Midbrain (tissue), 1 donor: Measurements from ENCODE around the gene OSBPL8.

Experiments
- DNase-seq: peaks from one replicate; lab custom pipeline; 2025; lab: John Stamatoyannopoulos, UW

The OSBPL8 gene

DNA sequence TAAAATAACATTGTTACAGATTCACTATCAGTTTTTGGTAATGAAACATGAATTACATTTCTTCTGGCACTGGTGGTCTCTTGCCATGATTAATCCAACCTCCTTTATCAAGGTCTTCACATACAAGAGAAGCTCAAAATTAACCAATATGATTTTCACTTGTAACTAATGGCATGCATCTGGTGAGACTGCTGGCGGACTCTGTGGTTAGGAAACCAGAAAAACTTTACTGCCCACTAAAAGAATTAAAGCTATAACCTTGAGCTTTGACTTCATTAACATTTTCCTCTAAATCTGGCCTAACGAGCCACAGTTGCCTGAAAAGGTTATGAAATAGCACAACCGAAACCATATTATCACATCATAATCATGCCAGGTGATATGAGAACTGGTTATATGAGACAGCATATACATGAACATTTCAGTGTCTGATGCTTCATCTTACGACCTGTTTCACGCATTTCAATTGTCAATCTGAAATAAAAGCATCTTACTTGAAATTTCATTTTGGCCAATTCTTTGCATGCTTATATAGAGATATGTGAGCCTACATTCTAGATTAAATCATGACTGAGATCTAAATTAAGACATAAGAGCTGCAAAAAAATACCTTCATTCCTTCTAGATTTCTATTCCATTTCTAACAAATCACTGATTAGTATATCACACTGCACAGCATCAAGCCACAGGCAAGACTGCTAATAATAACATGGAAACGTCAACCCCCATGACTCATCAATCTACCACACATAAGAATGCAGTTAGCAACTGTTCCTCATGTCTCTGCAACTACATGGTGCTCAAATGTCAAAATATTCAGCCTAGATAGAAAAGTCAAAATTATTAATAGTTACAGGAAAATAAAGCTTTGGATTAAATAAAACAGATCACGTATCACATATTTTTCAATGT lies 89.3 kb downstream of the OSBPL8 start:
- no peak for DNase-seq

- no peak for DNase-seq
Observed at GRCh38 chr12:76464631-76465166, 94.9 kb downstream of the OSBPL8 start.

- no peak for DNase-seq
Observed at GRCh38 chr12:76462668-76463224, 96.8 kb downstream of the OSBPL8 start.

DNA sequence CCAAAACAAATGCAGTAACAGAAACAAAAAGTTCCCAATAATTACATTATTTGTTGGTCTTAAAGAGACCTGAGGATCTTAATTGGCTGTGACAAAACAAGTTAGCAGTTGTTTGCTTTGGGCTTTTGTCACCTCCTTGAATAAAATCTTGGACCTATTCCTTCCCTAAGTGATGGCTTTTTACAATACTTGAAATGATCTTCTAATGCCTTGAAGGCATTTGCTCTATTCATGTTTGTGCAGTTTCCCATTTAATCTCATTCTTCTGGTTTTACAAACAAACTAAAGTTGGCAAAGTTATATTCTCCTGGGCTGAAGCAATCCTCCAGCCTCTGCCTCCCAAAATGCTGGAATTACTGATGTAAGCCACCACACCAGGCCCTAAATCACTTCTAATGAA lies 98.8 kb downstream of the OSBPL8 start:
- DNase-seq = no peak

DNA sequence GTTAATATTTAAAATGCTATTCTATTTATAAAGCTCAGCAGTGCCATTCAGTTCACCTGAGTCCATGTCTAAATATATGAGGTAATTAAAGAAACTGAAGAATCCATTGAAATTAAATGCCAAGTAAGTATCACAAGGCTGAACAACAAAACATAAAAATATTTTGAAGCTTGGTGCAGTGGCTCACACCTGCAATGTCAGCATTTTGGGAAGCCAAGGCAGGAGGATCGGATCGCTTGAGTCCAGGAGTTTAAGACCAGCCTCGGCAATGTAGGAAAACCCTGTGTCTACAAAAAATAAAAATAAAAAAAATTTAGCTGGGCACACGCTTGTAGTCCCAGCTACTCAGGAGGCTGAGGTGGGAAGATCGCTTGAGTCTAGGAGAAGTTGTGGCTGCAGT lies 101.8 kb downstream of the OSBPL8 start:
- no peak for DNase-seq

DNA sequence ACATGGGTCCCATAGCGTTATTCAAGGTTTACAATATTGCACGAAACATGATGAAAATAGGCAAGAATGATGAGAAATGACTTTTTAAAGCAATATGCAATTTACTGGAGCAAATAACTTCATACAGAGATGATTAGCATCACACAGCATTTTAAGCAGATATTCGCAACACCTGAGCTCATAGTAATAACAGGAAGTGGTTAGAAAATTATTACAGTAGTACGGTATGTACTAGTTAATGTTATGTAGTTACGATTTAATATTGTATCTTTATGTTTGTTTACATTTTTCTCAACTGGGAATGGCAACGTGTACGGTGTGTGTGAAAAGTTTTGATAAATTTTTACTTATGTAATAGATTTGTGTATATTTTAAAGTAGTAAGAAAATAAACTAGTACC lies 102.6 kb downstream of the OSBPL8 start:
- no peak for DNase-seq

DNA sequence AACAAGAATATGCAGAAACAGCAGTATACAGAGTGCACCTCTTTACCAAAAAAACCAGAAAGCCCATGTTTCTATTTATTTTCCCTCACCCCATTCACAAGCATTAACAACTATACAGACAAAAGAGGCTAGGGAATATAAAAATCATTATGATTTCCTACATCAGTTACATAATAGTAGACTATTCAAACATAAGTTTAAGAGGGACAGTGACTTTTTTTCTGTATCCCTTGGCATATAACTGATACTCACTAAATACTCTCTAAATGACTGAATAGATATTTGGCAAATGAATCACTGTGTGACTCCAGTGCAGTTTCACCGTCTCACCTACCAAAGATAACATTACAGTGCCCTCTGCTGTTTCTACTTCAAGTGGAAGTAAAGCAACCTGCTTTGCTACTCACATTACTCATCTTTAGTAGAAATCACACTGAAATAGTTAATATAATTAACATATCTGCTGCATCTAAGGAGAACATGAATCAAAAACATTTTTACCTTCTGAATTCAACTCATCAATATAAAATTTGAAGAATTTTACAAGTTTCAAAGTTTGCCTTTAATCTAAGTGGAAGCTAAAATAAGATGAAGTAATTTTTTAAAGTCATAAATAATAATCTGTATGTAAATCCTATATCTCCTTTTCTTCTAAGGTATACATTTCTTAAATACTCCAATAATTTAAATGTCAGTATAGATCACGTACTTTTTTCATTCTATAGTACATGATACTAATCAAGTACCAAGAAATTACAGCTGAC lies 103.8 kb downstream of the OSBPL8 start:
- DNase-seq = peak; percentile 43

DNA sequence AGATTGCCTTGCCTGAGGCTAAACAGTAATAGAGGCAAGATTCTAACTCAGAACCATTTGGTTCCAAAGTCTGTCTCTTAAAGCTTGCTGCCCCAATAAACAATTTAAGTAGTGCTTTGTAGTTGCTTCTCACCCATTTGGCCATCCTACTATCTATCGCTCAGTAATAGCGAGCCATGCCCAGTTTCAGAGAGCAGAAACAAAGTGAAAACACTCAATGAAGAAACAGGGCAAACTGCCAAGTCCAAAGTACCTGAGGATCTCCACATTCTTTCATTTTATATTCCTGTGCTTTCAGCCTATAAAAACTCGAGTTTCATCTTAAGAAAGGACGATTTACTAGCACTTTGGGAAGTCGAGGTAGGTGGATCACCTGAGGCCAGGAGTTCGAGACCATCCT lies 108.0 kb downstream of the OSBPL8 start:
- DNase-seq = no peak

- DNase-seq = no peak
Observed at GRCh38 chr12:76450690-76451089, 108.9 kb downstream of the OSBPL8 start.

DNA sequence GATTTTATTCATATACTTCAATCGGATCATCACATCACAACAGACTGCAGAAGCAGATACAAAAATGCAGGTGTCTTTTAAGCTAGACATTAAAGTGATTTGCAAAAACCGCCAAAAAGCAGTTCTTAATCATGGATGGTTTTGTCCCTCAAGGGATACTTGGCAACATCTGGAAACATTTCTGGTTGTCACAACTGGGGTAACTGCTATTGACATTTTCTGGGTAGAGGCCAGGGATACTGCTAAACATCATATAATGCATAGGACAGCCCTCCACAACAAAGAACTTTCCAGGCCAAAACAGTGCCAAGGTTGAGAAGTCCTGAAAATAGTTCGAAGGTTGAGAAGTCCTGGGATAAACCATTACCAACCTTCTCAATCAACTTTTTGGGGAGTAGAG lies 109.6 kb downstream of the OSBPL8 start:
- no peak for DNase-seq

DNA sequence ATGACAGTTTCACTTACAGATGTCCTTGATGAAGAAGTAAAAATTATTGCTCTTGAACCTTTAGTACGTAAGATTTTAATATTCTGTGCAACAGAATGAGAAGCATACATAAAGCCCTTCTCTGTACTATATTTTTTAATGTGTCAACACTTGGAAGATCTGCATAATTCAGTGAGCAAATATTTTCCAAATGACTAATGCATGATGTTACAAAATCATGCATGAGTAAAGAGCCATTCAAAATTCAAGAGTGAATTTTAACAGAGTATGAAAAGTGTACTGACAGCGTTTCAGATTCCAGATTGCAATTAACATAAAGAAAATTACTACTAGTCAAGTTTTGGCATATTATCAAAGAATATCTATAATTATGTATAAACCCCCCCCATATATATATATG lies 110.0 kb downstream of the OSBPL8 start:
- no peak for DNase-seq

GRCh38 chr12:76449016-76449415 lies 110.6 kb downstream of the OSBPL8 start:
- no peak for DNase-seq

DNA sequence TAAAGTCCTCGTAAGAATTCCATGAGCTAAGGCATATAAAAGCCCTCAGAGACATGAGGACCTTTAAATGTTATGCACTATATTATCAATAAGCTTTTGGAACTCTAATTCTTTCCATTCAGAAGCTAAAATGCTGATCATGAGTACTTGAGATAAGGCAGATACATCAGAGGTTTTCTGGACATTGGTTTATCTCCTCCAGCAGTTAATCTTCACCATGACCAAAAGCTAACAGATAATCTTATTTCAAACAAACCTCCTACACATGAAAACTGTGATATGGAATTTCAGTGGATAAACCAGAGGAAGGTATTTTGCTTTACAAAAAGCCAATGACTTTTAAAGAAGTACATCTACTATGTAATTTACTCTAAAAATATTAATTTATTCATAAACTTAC lies 113.5 kb downstream of the OSBPL8 start:
- DNase-seq = no peak

- DNase-seq = no peak
Observed at GRCh38 chr12:76445462-76445861, 114.1 kb downstream of the OSBPL8 start.

GRCh38 chr12:76444408-76444984 lies 115.1 kb downstream of the OSBPL8 start:
- no peak for DNase-seq

DNA sequence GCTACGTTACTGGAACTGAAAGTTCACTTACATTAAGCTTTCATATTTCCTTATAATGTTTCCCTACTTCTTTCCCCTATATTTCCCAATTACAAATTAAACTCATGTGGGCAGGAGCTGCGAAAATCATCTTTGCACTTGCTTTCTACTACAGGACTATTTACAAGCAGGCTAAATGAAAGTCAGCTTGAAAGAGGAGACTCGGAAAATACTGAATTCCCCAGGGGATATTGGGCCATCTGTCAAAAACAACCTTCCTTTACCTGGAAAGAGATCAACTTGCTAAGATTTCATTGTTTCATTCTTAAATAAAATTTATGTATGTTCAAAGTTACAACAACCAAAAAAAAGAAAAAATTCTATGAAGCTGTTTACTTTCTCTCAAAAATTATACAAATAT lies 118.6 kb downstream of the OSBPL8 start:
- DNase-seq = no peak

DNA sequence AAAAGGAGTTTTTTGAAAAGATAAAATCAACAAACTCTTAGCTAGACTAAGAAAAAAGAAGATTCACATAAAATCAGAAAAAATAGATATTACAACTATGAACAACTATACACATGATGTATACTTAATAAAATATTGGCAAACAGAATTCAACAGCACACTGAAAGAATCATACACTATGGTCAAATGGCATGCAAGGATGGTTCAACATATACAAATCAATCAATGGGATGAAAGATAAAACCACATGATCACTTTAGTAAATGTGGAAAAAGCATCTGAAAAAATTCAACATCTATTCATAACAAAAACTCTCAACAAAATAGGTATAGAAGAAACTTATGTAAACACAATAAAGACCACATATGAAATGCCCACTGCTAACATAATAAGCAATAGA lies 126.8 kb downstream of the OSBPL8 start:
- no peak for DNase-seq

DNA sequence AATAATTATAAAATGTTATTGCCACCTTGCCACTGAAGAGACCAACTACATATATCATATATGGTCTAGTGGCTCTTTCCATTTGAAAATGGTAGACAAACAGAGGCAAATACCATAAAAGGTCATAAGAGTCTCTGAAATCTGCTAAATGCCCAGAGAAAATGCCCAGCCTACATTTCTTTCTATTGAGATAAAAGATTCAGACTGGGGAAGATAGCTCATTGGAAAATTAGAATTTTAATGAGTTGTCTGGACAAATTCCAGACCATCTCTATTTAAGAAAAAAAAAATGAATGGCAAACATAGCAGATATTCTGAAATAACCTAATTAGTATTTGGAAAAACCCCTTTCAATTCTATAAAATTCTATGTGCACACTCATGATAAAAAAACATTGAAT lies 131.5 kb downstream of the OSBPL8 start:
- DNase-seq = no peak

GRCh38 chr12:76426160-76426559 lies 133.4 kb downstream of the OSBPL8 start:
- no peak for DNase-seq

- DNase-seq = no peak
Observed at GRCh38 chr12:76424941-76425340, 134.6 kb downstream of the OSBPL8 start.

- DNase-seq = no peak
Observed at GRCh38 chr12:76422543-76423438, 136.8 kb downstream of the OSBPL8 start.
